GM12878 (cell line): ENCODE measurements around the gene CD151. TPM values are rescaled to one million over a fixed set of nuclear protein-coding genes. Genes with fewer than 3 reads are reported as not detected.
A peak's percentile ranks its signal among the peaks of the same experiment; 100 is the strongest.

ENCODE experiments used
- ATAC-seq: fragments of 200-7000 bp; cut with Tn5 transposase; 3 replicates; pipeline ENCODE4 v1.9.1; 2020; ENCODE audit warnings: mild to moderate bottlenecking, moderate library complexity
- BruUV-seq: library from RNA; stranded (reverse); fragments of 400-500 nt; replicated peaks from 2 replicates; lab custom pipeline; 2021; lab: Mats Ljungman, UMichigan
- CTCF ChIA-PET: fragments of 300-600 bp; sonication (Branson Sonifier 250); formaldehyde crosslinking; extraction: SDS; loops from one replicate; lab custom pipeline; 2021; ENCODE audit warnings: inconsistent platforms; lab: Yijun Ruan, JAX
- POLR2A ChIA-PET: fragments of 350-600 bp; formaldehyde crosslinking; extraction: SDS; loops from one replicate; lab custom pipeline; 2021; ENCODE audit warnings: inconsistent platforms; lab: Charles Lee
- RAD21 ChIA-PET: fragments of 300-600 bp; sonication (Branson Sonifier 250); formaldehyde crosslinking; loops from one replicate; lab custom pipeline; 2023; ENCODE audit warnings: antibody characterized with exemption; ENCODE audit not compliant: unreplicated experiment; lab: Charles Lee
- SMC1A ChIA-PET: fragments of 300-600 bp; sonication (Branson Sonifier 250); formaldehyde crosslinking; loops from one replicate; lab custom pipeline; 2023; ENCODE audit not compliant: unreplicated experiment, uncharacterized antibody; lab: Charles Lee
- DNase-seq: peaks from one replicate; pipeline ENCODE4 v3.0.0-alpha.2; 2011; ENCODE audit warnings: low read depth, low spot score
- FAIRE-seq: peaks from 3 replicates; lab custom pipeline; 2011; peaks lifted over from hg19 to GRCh38; lab: Jason Lieb, UNC
- H2AFZ ChIP-seq: 2 replicates; pipeline ENCODE4 v1.6.0; 2011; ENCODE audit warnings: low read depth, low read length, control low read depth; ENCODE audit not compliant: control insufficient read depth
- H3K27ac ChIP-seq: 2 replicates; pipeline ENCODE4 v1.5.1; 2011; ENCODE audit warnings: control low read depth; ENCODE audit not compliant: control insufficient read depth, insufficient read depth
- H3K27me3 ChIP-seq, 2 experiments: replicated peaks in 1 of 2; 2 replicates each; pipeline versions ENCODE4 v1.6.0 to v1.6.1; 2011; ENCODE audit warnings: low read length in 1 of 2; ENCODE audit not compliant: control insufficient read depth in 2 of 2, insufficient read depth in 2 of 2
- H3K36me3 ChIP-seq, 2 experiments: 2 replicates each; pipeline ENCODE4 v1.5.1; 2011; ENCODE audit warnings: low read length in 1 of 2; ENCODE audit not compliant: control insufficient read depth in 2 of 2, insufficient read depth in 2 of 2
- H3K4me1 ChIP-seq: 2 replicates; pipeline ENCODE4 v1.6.1; 2011; ENCODE audit warnings: mild to moderate bottlenecking, low read length, moderate library complexity, mixed read lengths; ENCODE audit not compliant: control insufficient read depth, insufficient read depth
- H3K4me2 ChIP-seq: 2 replicates; pipeline ENCODE4 v1.6.0; 2011; ENCODE audit warnings: control low read depth; ENCODE audit not compliant: control insufficient read depth, insufficient read depth
- H3K4me3 ChIP-seq: fragments of 200-600 bp; sonication (generic); 2 replicates; pipeline ENCODE4 v1.5.1; 2016
- H3K79me2 ChIP-seq: 2 replicates; pipeline ENCODE4 v1.6.0; 2011; ENCODE audit warnings: low read length; ENCODE audit not compliant: control insufficient read depth, insufficient read depth
- H3K9ac ChIP-seq: 2 replicates; pipeline ENCODE4 v1.8.0; 2011; ENCODE audit warnings: low read length, control low read depth, mixed read lengths; ENCODE audit not compliant: control insufficient read depth, insufficient read depth
- H3K9me3 ChIP-seq: replicated peaks from 3 replicates; pipeline ENCODE4 v1.5.1; 2011; ENCODE audit warnings: mild to moderate bottlenecking, low read length; ENCODE audit not compliant: control insufficient read depth, insufficient read depth
- H4K20me1 ChIP-seq: 2 replicates; pipeline ENCODE4 v1.6.0; 2011; ENCODE audit not compliant: control insufficient read depth, insufficient read depth
- TCF3 ChIP-seq: IDR thresholded peaks from 2 replicates; pipeline ENCODE4 v1.6.1; 2012; ENCODE audit warnings: low read depth, mild to moderate bottlenecking, low read length, borderline replicate concordance; ENCODE audit not compliant: insufficient read depth
- WGBS: methylation state at CpG from one replicate; pipeline ENCODE4 v1.1.6; 2016; ENCODE audit warnings: low lambda C conversion rate; ENCODE audit not compliant: insufficient replicate concordance, insufficient coverage; ENCODE audit errors: missing lambda C conversion rate; 5-methylcytosine and 5-hydroxymethylcytosine counted together
- in situ Hi-C: fragments of 300-500 bp; cut with MboI; formaldehyde crosslinking; loops from 9 replicates; pipeline ENCODE4 v1.14.3; 2018; ENCODE audit warnings: mixed read lengths
- intact Hi-C: fragments of 100-400 bp; cut with micrococcal nuclease; formaldehyde crosslinking; loops from one replicate; pipeline ENCODE4 v1.14.2; 2022; ENCODE audit not compliant: unreplicated experiment
- polyA plus RNA-seq, 11 experiments: library from polyadenylated mRNA; depleted of rRNA in 4 of 11; unstranded in 6 of 11; stranded (reverse) in 5 of 11; fragments of >200 nt; fragmentation: Nextera tagmentation in 4 of 11; fragmentation: Illumina TruSeq in 1 of 11; extraction: Ambion mirVana in 4 of 11; extraction: Trizol in 1 of 11; gene quantifications; 1 replicate in 1 of 11; 2 replicates in 10 of 11; pipeline versions ENCODE4 v1.2.1 to v1.2.3, GENCODE V29; 2011 to 2016; ENCODE audit warnings: inconsistent platforms in 2 of 11, missing spikeins in 2 of 11, low read depth in 1 of 11
- total RNA-seq, 4 experiments: library from RNA; depleted of rRNA in 3 of 4; stranded (reverse); fragments of >200 nt in 3 of 4; fragmentation: Illumina TruSeq in 1 of 4; extraction: Trizol in 1 of 4; gene quantifications; 2 replicates each; pipeline versions ENCODE4 v1.2.1 to v1.2.3, GENCODE V29; 2013 to 2021
- TF ChIP-seq, protein P1 (sequence below): fragments of 450-650 bp; IDR thresholded peaks from 2 replicates; pipeline ENCODE4 v1.6.1; 2017; ENCODE audit warnings: mild to moderate bottlenecking, moderate library complexity
- TF ChIP-seq, protein P2 (sequence below): fragments of 450-650 bp; IDR thresholded peaks from 2 replicates; pipeline ENCODE4 v1.6.1; 2017; ENCODE audit warnings: low read depth, mild to moderate bottlenecking, moderate library complexity
- TF ChIP-seq, protein P3 (sequence below): IDR thresholded peaks from 2 replicates; pipeline ENCODE4 v1.6.1; 2011; ENCODE audit warnings: low read depth, mild to moderate bottlenecking, low read length, moderate library complexity, borderline replicate concordance; ENCODE audit errors: extremely low read depth

CD151 gene
- total and polyA plus RNA-seq, 10 of the 15 experiments (the other 5 are each of a cell fraction or from before 2014, with no cell fraction given): 0.52 to 41.7 (median 14.7) TPM

DNA sequence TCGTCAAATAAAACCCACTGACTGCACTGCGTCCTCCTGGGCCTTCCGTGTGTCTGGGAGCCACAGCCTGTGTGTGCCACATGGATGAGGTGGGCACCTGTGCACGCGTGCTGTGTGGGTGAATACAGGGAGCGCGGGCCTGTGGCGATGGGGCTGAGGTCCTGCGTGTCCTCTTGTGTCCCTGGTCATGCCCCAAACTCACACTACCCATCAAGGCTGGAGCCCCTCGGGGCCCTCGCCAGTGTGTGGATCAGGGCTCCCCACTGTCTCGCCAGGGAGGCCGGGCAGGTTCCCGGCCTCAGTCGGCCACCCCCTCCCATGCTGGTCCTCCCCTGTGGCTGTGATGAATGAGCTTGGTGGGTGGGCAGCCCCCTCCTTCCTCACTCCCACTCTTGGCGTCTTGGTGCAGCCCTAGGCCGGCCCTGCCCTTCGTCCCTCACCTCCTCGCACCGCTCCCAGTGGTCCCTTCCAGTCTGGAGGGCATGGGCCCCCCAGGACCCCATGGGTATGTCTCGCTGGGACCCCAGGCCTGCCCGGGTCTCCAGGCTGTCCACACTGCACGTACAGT lies 707 bp upstream of the CD151 start:
- no peak for FAIRE-seq
- Histone ChIP-seq H3K4me2 (peak overlapping the region; percentile 82), H2AFZ (no peak overlapping the region)
- no peak for TF ChIP-seq TCF3
- TF ChIP-seq, protein P1, sequence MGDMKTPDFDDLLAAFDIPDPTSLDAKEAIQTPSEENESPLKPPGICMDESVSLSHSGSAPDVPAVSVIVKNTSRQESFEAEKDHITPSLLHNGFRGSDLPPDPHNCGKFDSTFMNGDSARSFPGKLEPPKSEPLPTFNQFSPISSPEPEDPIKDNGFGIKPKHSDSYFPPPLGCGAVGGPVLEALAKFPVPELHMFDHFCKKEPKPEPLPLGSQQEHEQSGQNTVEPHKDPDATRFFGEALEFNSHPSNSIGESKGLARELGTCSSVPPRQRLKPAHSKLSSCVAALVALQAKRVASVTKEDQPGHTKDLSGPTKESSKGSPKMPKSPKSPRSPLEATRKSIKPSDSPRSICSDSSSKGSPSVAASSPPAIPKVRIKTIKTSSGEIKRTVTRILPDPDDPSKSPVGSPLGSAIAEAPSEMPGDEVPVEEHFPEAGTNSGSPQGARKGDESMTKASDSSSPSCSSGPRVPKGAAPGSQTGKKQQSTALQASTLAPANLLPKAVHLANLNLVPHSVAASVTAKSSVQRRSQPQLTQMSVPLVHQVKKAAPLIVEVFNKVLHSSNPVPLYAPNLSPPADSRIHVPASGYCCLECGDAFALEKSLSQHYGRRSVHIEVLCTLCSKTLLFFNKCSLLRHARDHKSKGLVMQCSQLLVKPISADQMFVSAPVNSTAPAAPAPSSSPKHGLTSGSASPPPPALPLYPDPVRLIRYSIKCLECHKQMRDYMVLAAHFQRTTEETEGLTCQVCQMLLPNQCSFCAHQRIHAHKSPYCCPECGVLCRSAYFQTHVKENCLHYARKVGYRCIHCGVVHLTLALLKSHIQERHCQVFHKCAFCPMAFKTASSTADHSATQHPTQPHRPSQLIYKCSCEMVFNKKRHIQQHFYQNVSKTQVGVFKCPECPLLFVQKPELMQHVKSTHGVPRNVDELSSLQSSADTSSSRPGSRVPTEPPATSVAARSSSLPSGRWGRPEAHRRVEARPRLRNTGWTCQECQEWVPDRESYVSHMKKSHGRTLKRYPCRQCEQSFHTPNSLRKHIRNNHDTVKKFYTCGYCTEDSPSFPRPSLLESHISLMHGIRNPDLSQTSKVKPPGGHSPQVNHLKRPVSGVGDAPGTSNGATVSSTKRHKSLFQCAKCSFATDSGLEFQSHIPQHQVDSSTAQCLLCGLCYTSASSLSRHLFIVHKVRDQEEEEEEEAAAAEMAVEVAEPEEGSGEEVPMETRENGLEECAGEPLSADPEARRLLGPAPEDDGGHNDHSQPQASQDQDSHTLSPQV: no peak
- TF ChIP-seq, protein P2, sequence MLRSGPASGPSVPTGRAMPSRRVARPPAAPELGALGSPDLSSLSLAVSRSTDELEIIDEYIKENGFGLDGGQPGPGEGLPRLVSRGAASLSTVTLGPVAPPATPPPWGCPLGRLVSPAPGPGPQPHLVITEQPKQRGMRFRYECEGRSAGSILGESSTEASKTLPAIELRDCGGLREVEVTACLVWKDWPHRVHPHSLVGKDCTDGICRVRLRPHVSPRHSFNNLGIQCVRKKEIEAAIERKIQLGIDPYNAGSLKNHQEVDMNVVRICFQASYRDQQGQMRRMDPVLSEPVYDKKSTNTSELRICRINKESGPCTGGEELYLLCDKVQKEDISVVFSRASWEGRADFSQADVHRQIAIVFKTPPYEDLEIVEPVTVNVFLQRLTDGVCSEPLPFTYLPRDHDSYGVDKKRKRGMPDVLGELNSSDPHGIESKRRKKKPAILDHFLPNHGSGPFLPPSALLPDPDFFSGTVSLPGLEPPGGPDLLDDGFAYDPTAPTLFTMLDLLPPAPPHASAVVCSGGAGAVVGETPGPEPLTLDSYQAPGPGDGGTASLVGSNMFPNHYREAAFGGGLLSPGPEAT: no peak
- TF ChIP-seq, protein P3, sequence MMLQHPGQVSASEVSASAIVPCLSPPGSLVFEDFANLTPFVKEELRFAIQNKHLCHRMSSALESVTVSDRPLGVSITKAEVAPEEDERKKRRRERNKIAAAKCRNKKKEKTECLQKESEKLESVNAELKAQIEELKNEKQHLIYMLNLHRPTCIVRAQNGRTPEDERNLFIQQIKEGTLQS: no peak
- TF ChIP-seq, all 136 proteins: peak for 0
- BruUV-seq: no TSS peak
- 0 out of 2 replicates have a peak overlapping the region, but pooled peaks have one; percentile 44 for H3K4me3 ChIP-seq
- RAD21 ChIA-PET: interaction anchor here (1.0 to 1.2 kb wide), 3 partner anchors 11 to 15 kb away, joined by 3 to 9 read pairs (median 3); partner anchors contain the start of gene TSPAN4
- SMC1A ChIA-PET: no interaction called here
- H3K27me3 ChIP-seq: no peaks in the 10 kb centered on the region; a peak in 3 of 4 replicates
- no peaks in the 10 kb centered on the region; a peak in 2 of 4 replicates for H3K36me3 ChIP-seq
- H3K9ac ChIP-seq: no peak overlapping the region; the same call in 1 of the 2 replicates
- H3K9me3 ChIP-seq: no peaks in the 10 kb centered on the region
- ATAC-seq (no peak), DNase-seq (no peak)
- no peaks in the 10 kb centered on the region for H3K79me2 ChIP-seq
- H3K27ac ChIP-seq: no peak overlapping the region
- intact Hi-C loops: no loop called here
- H3K4me1 ChIP-seq: peaks cover 42% of the 10 kb centered on the region
- WGBS: 64% methylated on average over 23 of the region's 23 CpGs
- in situ Hi-C loops: no loop called here
- CTCF ChIA-PET: no interaction called here
- POLR2A ChIA-PET: interaction anchor here (1.1 to 5.2 kb wide), 3 partner anchors 13 to 24 kb away, joined by 5 to 33 read pairs (median 5); partner anchors contain the start of gene PNPLA2
- no peaks in the 10 kb centered on the region for H4K20me1 ChIP-seq
